Measurements from ENCODE around the gene ALDH8A1.

ALDH8A1 gene

DNA sequence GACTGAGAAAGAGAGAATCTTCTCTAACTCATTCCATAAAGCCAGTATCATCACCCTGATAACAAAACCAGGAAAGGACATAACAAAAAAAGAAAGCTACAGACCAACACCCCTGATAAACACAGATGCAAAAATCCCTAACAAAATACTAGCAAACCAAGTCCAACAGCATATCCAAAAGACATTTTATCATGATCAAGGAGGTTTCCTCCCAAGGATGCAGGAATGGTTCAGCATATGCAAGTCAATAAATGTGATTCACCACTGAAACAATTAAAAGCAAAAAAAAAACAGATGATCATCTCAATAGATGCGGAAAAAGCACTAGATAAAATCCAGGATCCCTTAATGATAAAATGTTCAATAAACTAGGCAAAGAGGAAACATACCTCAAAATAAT, 24.5 kb upstream of the ALDH8A1 start:
- no peak overlapping the region for H3K27ac ChIP-seq (ENCODE audit: low read depth, low read length)
- H3K9ac ChIP-seq (ENCODE audit: low read length) = no peak overlapping the region
- peaks cover 4% of the 10 kb centered on the region for H3K36me3 ChIP-seq (ENCODE audit: control insufficient read depth, insufficient read depth, low read length)
- no peak overlapping the region for H3K4me3 ChIP-seq (ENCODE audit: low read length)
- H3K4me1 ChIP-seq (ENCODE audit: control insufficient read depth, insufficient read depth, low read length) = no peaks in the 10 kb centered on the region
- H3K27me3 ChIP-seq (ENCODE audit: control insufficient read depth, insufficient read depth, low read length) = no peaks in the 10 kb centered on the region

DNA sequence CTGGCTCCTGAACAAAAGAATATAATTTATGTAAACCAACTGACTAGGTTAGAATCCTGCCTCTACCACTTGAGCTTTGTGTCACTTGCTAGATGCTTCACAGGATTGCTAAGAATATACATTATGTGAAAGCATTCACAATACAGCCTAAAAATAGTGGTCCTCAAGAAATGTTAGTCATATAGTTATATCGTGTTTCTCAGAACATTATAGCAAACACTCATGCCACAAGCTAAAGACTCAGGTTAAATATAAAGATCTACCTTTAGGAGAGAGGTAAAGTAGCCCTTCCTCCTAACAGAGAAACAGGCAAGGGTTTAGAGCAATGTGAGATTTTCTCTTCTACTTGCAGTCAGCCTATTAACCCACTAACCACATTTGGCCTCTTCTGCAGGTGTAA, 17.8 kb upstream of the ALDH8A1 start:
- Histone ChIP-seq H3K27ac (ENCODE audit: low read depth, low read length) (no peak overlapping the region), H3K4me3 (ENCODE audit: low read length) (no peak overlapping the region), H3K27me3 (ENCODE audit: control insufficient read depth, insufficient read depth, low read length) (no peaks in the 10 kb centered on the region), H3K36me3 (ENCODE audit: control insufficient read depth, insufficient read depth, low read length) (peaks cover 10% of the 10 kb centered on the region), H3K4me1 (ENCODE audit: control insufficient read depth, insufficient read depth, low read length) (no peaks in the 10 kb centered on the region), H3K9ac (ENCODE audit: low read length) (no peak overlapping the region)

DNA sequence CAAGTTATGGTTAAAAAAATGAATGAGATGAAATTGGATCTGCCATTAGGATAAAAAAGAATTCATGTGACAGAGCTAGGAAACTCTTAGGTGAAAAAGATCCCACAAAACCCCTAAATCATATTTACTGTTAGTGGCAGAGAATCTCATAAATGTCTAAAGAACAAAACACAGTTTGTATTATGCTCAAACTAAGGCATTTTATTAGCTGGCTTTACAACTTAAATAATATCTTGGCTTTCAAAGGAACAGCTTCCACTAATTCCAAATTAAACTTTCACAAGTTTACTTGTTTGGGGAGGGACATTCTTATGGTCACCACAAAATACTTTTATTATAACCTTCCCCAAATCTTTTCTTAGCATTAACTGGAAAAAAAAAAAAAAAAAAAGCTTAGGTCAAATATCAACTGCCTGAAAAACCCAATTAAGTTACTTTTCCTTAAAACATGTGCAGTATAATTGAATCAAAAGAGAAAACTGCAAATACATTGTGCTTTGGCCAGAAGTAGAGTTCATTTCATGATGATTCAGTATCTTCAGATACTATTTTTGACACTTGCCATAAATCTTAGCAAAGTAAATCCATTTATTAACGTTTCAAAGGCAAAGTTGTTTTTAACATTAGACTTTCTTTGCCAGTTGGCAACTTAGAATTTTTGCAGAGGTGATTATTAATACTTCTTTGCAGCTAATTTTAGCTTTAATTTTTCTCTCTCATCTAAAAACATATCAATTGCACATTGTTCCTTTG, 14.7 kb upstream of the ALDH8A1 start:
- no peak overlapping the region for H3K27ac ChIP-seq (ENCODE audit: low read depth, low read length)
- no peak overlapping the region for H3K4me3 ChIP-seq (ENCODE audit: low read length)
- H3K4me1 ChIP-seq (ENCODE audit: control insufficient read depth, insufficient read depth, low read length) = no peaks in the 10 kb centered on the region
- peaks cover 7% of the 10 kb centered on the region for H3K36me3 ChIP-seq (ENCODE audit: control insufficient read depth, insufficient read depth, low read length)
- H3K9ac ChIP-seq (ENCODE audit: low read length) = no peak overlapping the region
- no peaks in the 10 kb centered on the region for H3K27me3 ChIP-seq (ENCODE audit: control insufficient read depth, insufficient read depth, low read length)

DNA sequence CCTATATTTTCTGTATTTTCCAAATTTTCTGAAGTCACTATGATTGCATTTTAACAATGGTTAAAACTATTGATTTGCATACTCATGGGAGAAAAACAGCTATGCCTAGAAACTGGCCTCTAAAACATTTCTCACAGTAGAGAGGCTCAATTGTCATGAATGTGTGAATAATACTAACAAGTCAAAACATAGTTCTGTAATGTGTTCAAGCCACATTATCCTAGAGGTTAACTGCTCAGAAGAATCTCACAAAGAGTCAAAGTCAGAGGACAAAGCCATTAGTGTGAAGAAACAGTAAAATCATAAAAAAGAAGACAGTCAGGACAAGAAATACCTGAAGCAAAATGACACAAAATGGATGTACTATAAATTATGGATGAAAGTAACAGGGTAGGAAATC, 12.5 kb upstream of the ALDH8A1 start:
- H3K27ac ChIP-seq (ENCODE audit: low read depth, low read length) = no peak overlapping the region
- H3K36me3 ChIP-seq (ENCODE audit: control insufficient read depth, insufficient read depth, low read length) = peaks cover 7% of the 10 kb centered on the region
- no peak overlapping the region for H3K4me3 ChIP-seq (ENCODE audit: low read length)
- no peaks in the 10 kb centered on the region for H3K27me3 ChIP-seq (ENCODE audit: control insufficient read depth, insufficient read depth, low read length)
- no peaks in the 10 kb centered on the region for H3K4me1 ChIP-seq (ENCODE audit: control insufficient read depth, insufficient read depth, low read length)
- no peak overlapping the region for H3K9ac ChIP-seq (ENCODE audit: low read length)

DNA sequence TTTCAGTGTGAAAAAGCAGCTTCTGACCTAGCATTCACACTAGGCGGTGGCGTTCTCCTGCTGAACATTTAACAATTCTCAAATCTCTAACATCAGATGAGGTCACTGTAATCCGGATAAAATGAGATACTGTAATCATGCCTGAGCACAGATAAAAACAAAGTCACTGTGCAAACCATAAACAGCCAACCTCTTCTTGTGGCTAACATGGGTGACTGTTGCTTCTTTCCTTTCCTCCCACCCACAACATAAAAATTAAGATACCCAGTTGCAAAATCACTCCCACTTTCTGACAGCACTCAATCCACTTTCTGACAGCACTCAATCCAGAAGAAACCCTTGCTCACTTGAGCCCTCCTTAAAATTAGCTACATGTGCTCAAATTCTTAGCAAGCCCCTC, 11.5 kb upstream of the ALDH8A1 start:
- Histone ChIP-seq H3K4me3 (ENCODE audit: low read length) (no peak overlapping the region), H3K9ac (ENCODE audit: low read length) (no peak overlapping the region), H3K27me3 (ENCODE audit: control insufficient read depth, insufficient read depth, low read length) (no peaks in the 10 kb centered on the region), H3K36me3 (ENCODE audit: control insufficient read depth, insufficient read depth, low read length) (peaks cover 7% of the 10 kb centered on the region), H3K4me1 (ENCODE audit: control insufficient read depth, insufficient read depth, low read length) (no peaks in the 10 kb centered on the region), H3K27ac (ENCODE audit: low read depth, low read length) (no peak overlapping the region)

DNA sequence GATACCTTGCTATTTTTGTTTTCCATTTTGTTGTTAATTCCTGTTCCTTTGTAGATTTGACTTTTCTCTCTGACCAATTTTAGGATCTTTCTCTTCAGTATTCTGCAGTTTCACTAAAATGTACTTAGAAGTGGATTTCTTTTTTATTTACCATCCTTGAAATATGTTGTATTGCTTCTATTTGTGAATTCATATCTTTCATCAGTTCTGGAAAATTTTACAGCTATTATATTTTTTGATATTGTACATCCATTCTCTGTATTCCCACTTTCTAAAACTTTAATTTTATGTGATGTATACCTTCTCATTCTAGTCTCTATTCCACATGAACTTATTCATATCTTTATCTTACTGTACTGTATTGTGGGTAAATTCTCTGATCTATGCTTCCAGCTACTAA, 9.7 kb upstream of the ALDH8A1 start:
- H3K27me3 ChIP-seq (ENCODE audit: control insufficient read depth, insufficient read depth, low read length) = no peaks in the 10 kb centered on the region
- no peaks in the 10 kb centered on the region for H3K4me1 ChIP-seq (ENCODE audit: control insufficient read depth, insufficient read depth, low read length)
- H3K9ac ChIP-seq (ENCODE audit: low read length) = no peak overlapping the region
- H3K4me3 ChIP-seq (ENCODE audit: low read length) = no peak overlapping the region
- no peak overlapping the region for H3K27ac ChIP-seq (ENCODE audit: low read depth, low read length)
- H3K36me3 ChIP-seq (ENCODE audit: control insufficient read depth, insufficient read depth, low read length) = peaks cover 7% of the 10 kb centered on the region

DNA sequence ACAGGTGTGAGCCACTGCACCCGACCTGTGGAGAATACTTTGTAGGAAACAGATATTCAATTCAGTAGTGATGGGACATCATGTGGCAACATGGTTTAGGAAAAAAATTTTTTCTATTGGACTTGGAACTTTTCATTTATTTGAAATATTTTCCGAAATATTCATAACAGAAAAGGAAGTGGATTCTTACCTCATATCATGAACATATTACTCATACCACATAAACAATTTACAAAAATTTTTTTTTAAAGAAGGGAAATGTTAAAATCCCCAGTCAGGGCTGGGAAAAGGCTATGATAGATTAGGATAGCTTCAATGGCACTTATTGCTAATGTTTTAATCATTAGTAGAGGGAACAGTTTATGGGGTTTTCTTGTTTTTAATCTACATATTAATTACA, 6.8 kb upstream of the ALDH8A1 start:
- Histone ChIP-seq H3K4me3 (ENCODE audit: low read length) (no peak overlapping the region), H3K9ac (ENCODE audit: low read length) (no peak overlapping the region), H3K27me3 (ENCODE audit: control insufficient read depth, insufficient read depth, low read length) (no peaks in the 10 kb centered on the region), H3K4me1 (ENCODE audit: control insufficient read depth, insufficient read depth, low read length) (no peaks in the 10 kb centered on the region), H3K27ac (ENCODE audit: low read depth, low read length) (no peak overlapping the region), H3K36me3 (ENCODE audit: control insufficient read depth, insufficient read depth, low read length) (no peaks in the 10 kb centered on the region)

DNA sequence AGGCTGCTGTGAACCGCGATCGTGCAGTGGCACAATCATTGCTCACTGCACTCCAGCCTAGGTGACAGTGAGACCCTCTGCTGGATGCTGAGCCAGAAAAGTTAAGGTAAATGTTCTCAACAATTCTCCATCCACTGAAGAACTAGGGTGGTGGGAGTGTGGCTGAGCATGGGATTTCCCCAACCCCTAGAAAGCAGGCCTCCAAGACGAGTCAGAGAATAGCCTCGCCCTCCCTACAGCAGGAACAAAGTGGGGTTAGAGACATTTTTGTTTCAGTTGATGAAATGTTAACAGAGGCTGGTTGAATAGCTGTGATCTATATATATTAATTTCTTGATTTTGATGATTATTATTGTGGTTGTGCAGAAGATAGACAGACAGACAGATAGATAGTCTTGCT, 6.1 kb upstream of the ALDH8A1 start:
- no peak overlapping the region for H3K4me3 ChIP-seq (ENCODE audit: low read length)
- H3K27me3 ChIP-seq (ENCODE audit: control insufficient read depth, insufficient read depth, low read length) = no peaks in the 10 kb centered on the region
- H3K27ac ChIP-seq (ENCODE audit: low read depth, low read length) = no peak overlapping the region
- no peaks in the 10 kb centered on the region for H3K4me1 ChIP-seq (ENCODE audit: control insufficient read depth, insufficient read depth, low read length)
- H3K36me3 ChIP-seq (ENCODE audit: control insufficient read depth, insufficient read depth, low read length) = no peaks in the 10 kb centered on the region
- no peak overlapping the region for H3K9ac ChIP-seq (ENCODE audit: low read length)

DNA sequence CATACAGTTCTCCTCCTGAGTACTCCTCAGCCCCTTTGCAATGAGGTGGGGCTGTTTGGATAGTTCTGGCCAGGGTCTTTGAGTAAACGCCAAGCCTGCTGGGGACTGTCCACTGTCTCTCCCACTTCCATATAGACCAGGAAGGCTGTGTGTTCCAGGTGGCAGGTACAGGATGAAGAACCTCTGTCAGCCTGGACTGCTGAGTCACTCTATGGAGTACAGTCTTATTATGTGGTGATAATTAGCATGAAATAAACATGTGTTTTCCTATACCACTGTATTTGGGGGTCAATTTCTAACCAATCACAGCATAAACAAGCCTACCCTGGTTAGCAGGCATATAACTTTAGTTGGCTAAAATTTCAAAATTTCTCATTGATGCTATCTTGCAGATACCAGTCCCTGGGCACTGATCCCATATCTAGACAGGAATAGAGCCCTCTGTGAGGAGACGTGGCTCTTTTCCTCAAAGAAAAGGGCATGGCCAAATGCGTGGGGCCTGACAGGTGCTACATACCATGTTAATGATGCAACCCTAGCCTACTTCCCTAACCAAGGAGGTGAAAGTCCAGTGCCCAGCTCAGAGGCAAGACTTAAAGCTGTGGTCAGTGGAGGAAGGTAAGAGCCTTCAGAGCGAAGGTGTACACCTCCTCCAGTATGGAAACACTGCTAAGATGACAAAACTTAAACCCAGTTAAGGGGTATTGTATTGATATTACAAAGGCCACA, 4.5 kb upstream of the ALDH8A1 start:
- Histone ChIP-seq H3K4me3 (ENCODE audit: low read length) (no peak overlapping the region), H3K4me1 (ENCODE audit: control insufficient read depth, insufficient read depth, low read length) (no peaks in the 10 kb centered on the region), H3K27ac (ENCODE audit: low read depth, low read length) (no peak overlapping the region), H3K27me3 (ENCODE audit: control insufficient read depth, insufficient read depth, low read length) (no peaks in the 10 kb centered on the region), H3K9ac (ENCODE audit: low read length) (no peak overlapping the region), H3K36me3 (ENCODE audit: control insufficient read depth, insufficient read depth, low read length) (no peaks in the 10 kb centered on the region)

DNA sequence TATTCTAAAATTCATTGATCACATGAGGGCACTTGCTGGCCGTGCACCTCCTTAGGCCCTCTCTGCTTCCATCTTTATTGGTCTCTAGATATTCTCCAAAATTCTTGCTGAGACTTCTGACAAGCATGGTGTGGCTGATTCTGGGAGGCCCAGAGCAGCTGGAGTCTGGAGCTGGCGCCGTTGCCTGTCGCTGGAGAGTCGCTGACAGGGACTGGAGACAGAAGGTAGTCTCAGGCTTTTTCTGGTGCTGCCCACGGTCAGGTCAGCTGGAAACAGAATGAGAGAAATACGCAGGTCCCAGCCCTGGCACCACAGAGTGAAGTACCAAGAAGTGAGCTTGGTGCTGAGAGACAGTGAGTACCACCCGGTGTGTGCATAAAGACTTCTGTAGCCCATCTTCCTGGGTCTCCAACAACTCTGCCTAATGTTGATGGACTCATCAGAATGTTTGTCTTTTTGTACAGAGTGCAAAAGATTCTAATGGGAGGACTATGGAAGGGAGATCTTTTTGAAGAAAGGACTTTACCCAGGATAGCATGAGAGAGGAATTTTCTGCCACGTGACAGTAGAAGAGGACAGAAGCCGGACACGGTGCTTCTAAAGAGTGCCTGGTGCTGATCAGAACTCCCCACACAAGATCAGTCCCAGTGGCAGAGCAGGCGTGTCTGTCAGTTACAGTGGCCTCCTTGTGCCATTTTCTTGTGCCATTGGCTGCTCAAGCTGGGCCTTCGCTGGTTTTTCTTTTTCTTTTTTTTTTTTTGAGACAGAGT, 1.8 kb upstream of the ALDH8A1 start:
- H3K4me3 ChIP-seq (ENCODE audit: low read length) = no peak overlapping the region
- H3K27ac ChIP-seq (ENCODE audit: low read depth, low read length) = no peak overlapping the region
- no peaks in the 10 kb centered on the region for H3K27me3 ChIP-seq (ENCODE audit: control insufficient read depth, insufficient read depth, low read length)
- no peaks in the 10 kb centered on the region for H3K36me3 ChIP-seq (ENCODE audit: control insufficient read depth, insufficient read depth, low read length)
- H3K9ac ChIP-seq (ENCODE audit: low read length) = no peak overlapping the region
- no peaks in the 10 kb centered on the region for H3K4me1 ChIP-seq (ENCODE audit: control insufficient read depth, insufficient read depth, low read length)

DNA sequence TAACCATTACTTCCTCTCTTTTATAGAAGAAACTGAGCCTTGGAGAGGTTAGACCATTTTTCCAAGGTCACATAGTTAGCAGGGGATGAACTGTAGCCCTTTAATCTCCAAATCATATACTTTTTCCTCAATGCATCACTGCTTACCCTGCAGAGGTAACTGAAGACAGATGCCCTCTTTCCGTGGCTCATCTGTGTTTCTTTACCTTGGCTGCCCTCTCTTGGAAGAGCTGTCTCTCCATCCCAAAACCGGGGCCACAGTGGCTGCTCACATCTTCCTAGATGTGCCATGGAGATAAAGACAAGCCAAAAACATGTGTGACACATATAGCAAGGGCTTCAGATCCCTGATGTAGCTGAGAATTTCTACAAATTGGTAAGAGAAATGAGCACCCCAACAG, 581 bp upstream of the ALDH8A1 start:
- H3K4me3 ChIP-seq (ENCODE audit: low read length) = no peak overlapping the region
- H3K4me1 ChIP-seq (ENCODE audit: control insufficient read depth, insufficient read depth, low read length) = no peaks in the 10 kb centered on the region
- no peak overlapping the region for H3K27ac ChIP-seq (ENCODE audit: low read depth, low read length)
- no peaks in the 10 kb centered on the region for H3K27me3 ChIP-seq (ENCODE audit: control insufficient read depth, insufficient read depth, low read length)
- H3K36me3 ChIP-seq (ENCODE audit: control insufficient read depth, insufficient read depth, low read length) = no peaks in the 10 kb centered on the region
- no peak overlapping the region for H3K9ac ChIP-seq (ENCODE audit: low read length)

DNA sequence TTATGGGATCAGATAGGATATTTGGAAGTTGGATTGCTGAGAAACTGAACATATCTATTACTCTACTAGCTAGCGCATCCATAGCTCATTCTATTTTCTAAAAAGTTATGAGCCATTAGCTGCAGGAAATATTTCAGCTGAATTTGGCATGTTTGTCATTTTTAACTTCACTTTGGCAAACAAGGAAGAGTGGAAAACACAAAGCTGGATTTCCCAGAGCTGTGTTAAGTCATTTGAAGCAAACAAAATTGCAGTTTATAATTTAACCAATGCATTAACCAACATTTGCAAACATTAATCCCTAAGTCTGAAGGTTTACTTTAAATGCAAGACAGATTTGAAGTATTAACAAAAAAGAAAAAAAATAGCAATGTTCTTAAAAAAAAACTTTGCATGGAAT, 1.2 kb downstream of the ALDH8A1 start:
- no peaks in the 10 kb centered on the region for H3K4me1 ChIP-seq (ENCODE audit: control insufficient read depth, insufficient read depth, low read length)
- no peaks in the 10 kb centered on the region for H3K36me3 ChIP-seq (ENCODE audit: control insufficient read depth, insufficient read depth, low read length)
- no peak overlapping the region for H3K9ac ChIP-seq (ENCODE audit: low read length)
- H3K4me3 ChIP-seq (ENCODE audit: low read length) = no peak overlapping the region
- H3K27ac ChIP-seq (ENCODE audit: low read depth, low read length) = no peak overlapping the region
- H3K27me3 ChIP-seq (ENCODE audit: control insufficient read depth, insufficient read depth, low read length) = no peaks in the 10 kb centered on the region

Measured in rectal smooth muscle tissue (tissue), 1 donor.